BJ (cell line): ENCODE data around the gene ST7. TPM values are rescaled to one million over a fixed set of nuclear protein-coding genes. Genes with fewer than 3 reads are reported as not detected.
"Not testable (repeated sequence)": the region's sequence is repeated elsewhere in the genome, so short reads cannot be mapped to it uniquely, and the experiment has no call there.

Experiments used
- CTCF ChIA-PET: fragments of 350-600 bp; formaldehyde crosslinking; extraction: SDS; loops from one replicate; lab custom pipeline; 2021; ENCODE audit warnings: antibody characterized with exemption, inconsistent platforms; lab: Yijun Ruan, JAX
- POLR2A ChIA-PET: fragments of 300-600 bp; sonication (Branson Sonifier 250); formaldehyde crosslinking; extraction: SDS; loops from one replicate; lab custom pipeline; 2021; ENCODE audit warnings: antibody characterized with exemption; lab: Charles Lee
- DNase-seq: peaks from one replicate; pipeline ENCODE4 v3.0.0-alpha.2; 2011; ENCODE audit warnings: low read depth
- H3K27me3 ChIP-seq: 2 replicates; pipeline ENCODE4 v1.6.0; 2011; ENCODE audit warnings: low read length; ENCODE audit not compliant: control insufficient read depth, insufficient read depth
- H3K36me3 ChIP-seq: 2 replicates; pipeline ENCODE4 v1.5.1; 2011; ENCODE audit warnings: low read length; ENCODE audit not compliant: control insufficient read depth, insufficient read depth
- H3K4me3 ChIP-seq: 2 replicates; pipeline ENCODE4 v1.5.1; 2011; ENCODE audit warnings: low read depth, mild to moderate bottlenecking, control low read depth, low read length
- CTCF ChIP-seq: IDR thresholded peaks from 2 replicates; pipeline ENCODE4 v1.5.1; 2011; ENCODE audit warnings: low read depth, mild to moderate bottlenecking, control low read depth, inconsistent platforms, low read length, moderate library complexity; ENCODE audit not compliant: insufficient read depth
- polyA plus RNA-seq: library from polyadenylated mRNA; depleted of rRNA; stranded (reverse); fragments of >200 nt; gene quantifications from 2 replicates; pipeline ENCODE4 v1.2.3, GENCODE V29; 2011

ST7 gene
- polyA plus RNA-seq, 1 experiment: 16.0 TPM

GRCh38 chr7:116955340-116955739 lies 2.0 kb downstream of the ST7 start:
- ChIA-PET POLR2A (no interaction called here), CTCF (no interaction called here)
- H3K36me3 ChIP-seq: no peaks in the 10 kb centered on the region
- H3K4me3 ChIP-seq: no peak overlapping the region
- TF ChIP-seq CTCF: no peak
- no peak for DNase-seq
- no peaks in the 10 kb centered on the region for H3K27me3 ChIP-seq

- CTCF ChIA-PET: interaction anchor here (1.6 to 2.3 kb wide), 2 partner anchors 15 to 29 kb away, joined by 5 to 7 read pairs; no protein-coding TSS in a partner anchor
- TF ChIP-seq CTCF: no peak
- H3K27me3 ChIP-seq: no peaks in the 10 kb centered on the region
- no peaks in the 10 kb centered on the region for H3K36me3 ChIP-seq
- POLR2A ChIA-PET: no interaction called here
- no peak overlapping the region for H3K4me3 ChIP-seq
- no peak for DNase-seq
Observed at GRCh38 chr7:116955801-116956476, 2.6 kb downstream of the ST7 start.

- H3K27me3 ChIP-seq: no peaks in the 10 kb centered on the region
- no peak for DNase-seq
- TF ChIP-seq CTCF: no peak
- no peaks in the 10 kb centered on the region for H3K36me3 ChIP-seq
- H3K4me3 ChIP-seq: no peak overlapping the region
- ChIA-PET CTCF (interaction anchor here (1.6 to 2.3 kb wide), 2 partner anchors 14 to 28 kb away, joined by 5 to 7 read pairs; no protein-coding TSS in a partner anchor), POLR2A (no interaction called here)
Observed at GRCh38 chr7:116956477-116956804, 3.1 kb downstream of the ST7 start.

- CTCF ChIA-PET: interaction anchor here (0.6 to 2.3 kb wide), 3 partner anchors 12 to 203 kb away, joined by 3 to 7 read pairs (median 4); no protein-coding TSS in a partner anchor
- no peaks in the 10 kb centered on the region for H3K27me3 ChIP-seq
- H3K4me3 ChIP-seq: no peak overlapping the region
- H3K36me3 ChIP-seq: no peaks in the 10 kb centered on the region
- no peak for TF ChIP-seq CTCF
- POLR2A ChIA-PET: no interaction called here
- DNase-seq: no peak
Observed at GRCh38 chr7:116957874-116958273, 4.6 kb downstream of the ST7 start.

- DNase-seq, CTCF ChIA-PET, H3K27me3 ChIP-seq, H3K36me3 ChIP-seq, POLR2A ChIA-PET, H3K4me3 ChIP-seq: not testable (repeated sequence)
Observed at GRCh38 chr7:116961966-116962673, 8.8 kb downstream of the ST7 start.
